Activated naive CD8-positive, alpha-beta T cell treated with anti-CD3 and anti-CD28 coated beads for 36 hours (primary cell): ENCODE data around the gene CACNA1C. TPM values are rescaled to one million over a fixed set of nuclear protein-coding genes. Genes with fewer than 3 reads are reported as not detected.

Experiments
- DNase-seq: peaks from one replicate; pipeline ENCODE4 v3.0.0; 2021
- H3K27ac Mint-ChIP-seq: one replicate; pipeline ENCODE4 v1.8.0; 2022; ENCODE audit warnings: mild to moderate bottlenecking, moderate library complexity, mixed read lengths
- H3K27me3 Mint-ChIP-seq: one replicate; pipeline ENCODE4 v1.8.0; 2022; ENCODE audit warnings: mild to moderate bottlenecking, mixed read lengths
- H3K36me3 Mint-ChIP-seq: one replicate; pipeline ENCODE4 v1.8.0; 2021; ENCODE audit warnings: mild to moderate bottlenecking, mixed read lengths
- H3K4me1 Mint-ChIP-seq: one replicate; pipeline ENCODE4 v1.8.0; 2021; ENCODE audit warnings: mixed read lengths
- H3K4me3 Mint-ChIP-seq: one replicate; pipeline ENCODE4 v1.8.0; 2022; ENCODE audit warnings: mild to moderate bottlenecking, moderate library complexity, mixed read lengths
- H3K9me3 Mint-ChIP-seq: one replicate; pipeline ENCODE4 v1.8.0; 2022; ENCODE audit warnings: mixed read lengths
- total RNA-seq, 2 experiments: library from RNA; stranded (reverse); gene quantifications; one replicate each; pipeline ENCODE4 v1.2.3, GENCODE V29; 2021

The CACNA1C gene
- total RNA-seq, 2 experiments from 2014 or later = 0.02 to 0.14 TPM

- H3K4me3 Mint-ChIP-seq = no peak overlapping the region
- H3K9me3 Mint-ChIP-seq = peaks cover 19% of the 10 kb centered on the region
- no peaks in the 10 kb centered on the region for H3K4me1 Mint-ChIP-seq
- no peak for DNase-seq
- H3K27me3 Mint-ChIP-seq = peaks cover 3% of the 10 kb centered on the region
- peaks cover 3% of the 10 kb centered on the region for H3K36me3 Mint-ChIP-seq
- no peak overlapping the region for H3K27ac Mint-ChIP-seq
These were observed 116.7 kb downstream of the CACNA1C start for GRCh38 chr12:2169489-2169888.

GRCh38 chr12:2169940-2170339 is 117.2 kb downstream of the CACNA1C start:
- peaks cover 3% of the 10 kb centered on the region for H3K27me3 Mint-ChIP-seq
- no peak for DNase-seq
- no peaks in the 10 kb centered on the region for H3K4me1 Mint-ChIP-seq
- H3K9me3 Mint-ChIP-seq = peaks cover 19% of the 10 kb centered on the region
- H3K4me3 Mint-ChIP-seq = no peak overlapping the region
- peaks cover 3% of the 10 kb centered on the region for H3K36me3 Mint-ChIP-seq
- no peak overlapping the region for H3K27ac Mint-ChIP-seq

- Mint-ChIP-seq H3K4me3 (no peak overlapping the region), H3K4me1 (no peaks in the 10 kb centered on the region), H3K9me3 (peaks cover 19% of the 10 kb centered on the region), H3K27ac (no peak overlapping the region), H3K27me3 (peaks cover 3% of the 10 kb centered on the region), H3K36me3 (peaks cover 3% of the 10 kb centered on the region)
- DNase-seq = no peak
These were observed 117.6 kb downstream of the CACNA1C start for GRCh38 chr12:2170376-2170775.

GRCh38 chr12:2171672-2172426 is 119.1 kb downstream of the CACNA1C start:
- Mint-ChIP-seq H3K4me1 (no peaks in the 10 kb centered on the region), H3K27ac (no peak overlapping the region), H3K9me3 (peaks cover 14% of the 10 kb centered on the region), H3K36me3 (peaks cover 3% of the 10 kb centered on the region), H3K27me3 (peaks cover 6% of the 10 kb centered on the region), H3K4me3 (no peak overlapping the region)
- DNase-seq = no peak

GRCh38 chr12:2172491-2173214 is 119.9 kb downstream of the CACNA1C start:
- H3K9me3 Mint-ChIP-seq = peaks cover 8% of the 10 kb centered on the region
- DNase-seq = no peak
- peaks cover 6% of the 10 kb centered on the region for H3K27me3 Mint-ChIP-seq
- H3K4me1 Mint-ChIP-seq = no peaks in the 10 kb centered on the region
- peaks cover 3% of the 10 kb centered on the region for H3K36me3 Mint-ChIP-seq
- H3K4me3 Mint-ChIP-seq = no peak overlapping the region
- no peak overlapping the region for H3K27ac Mint-ChIP-seq

- no peaks in the 10 kb centered on the region for H3K36me3 Mint-ChIP-seq
- DNase-seq = no peak
- H3K27ac Mint-ChIP-seq = no peak overlapping the region
- no peaks in the 10 kb centered on the region for H3K9me3 Mint-ChIP-seq
- H3K27me3 Mint-ChIP-seq = peaks cover 6% of the 10 kb centered on the region
- H3K4me3 Mint-ChIP-seq = no peak overlapping the region
- H3K4me1 Mint-ChIP-seq = no peaks in the 10 kb centered on the region
These were observed 121.2 kb downstream of the CACNA1C start for GRCh38 chr12:2173971-2174370.

- Mint-ChIP-seq H3K9me3 (no peaks in the 10 kb centered on the region), H3K36me3 (no peaks in the 10 kb centered on the region), H3K4me1 (no peaks in the 10 kb centered on the region), H3K4me3 (no peak overlapping the region), H3K27ac (no peak overlapping the region), H3K27me3 (peaks cover 6% of the 10 kb centered on the region)
- DNase-seq = no peak
These were observed 124.2 kb downstream of the CACNA1C start for GRCh38 chr12:2177003-2177402.

- H3K27ac Mint-ChIP-seq = no peak overlapping the region
- no peak overlapping the region for H3K4me3 Mint-ChIP-seq
- H3K36me3 Mint-ChIP-seq = no peaks in the 10 kb centered on the region
- DNase-seq = no peak
- H3K9me3 Mint-ChIP-seq = no peaks in the 10 kb centered on the region
- H3K27me3 Mint-ChIP-seq = peaks cover 6% of the 10 kb centered on the region
- H3K4me1 Mint-ChIP-seq = no peaks in the 10 kb centered on the region
These were observed 125.0 kb downstream of the CACNA1C start for GRCh38 chr12:2177751-2178150.

- peaks cover 3% of the 10 kb centered on the region for H3K27me3 Mint-ChIP-seq
- no peak overlapping the region for H3K27ac Mint-ChIP-seq
- no peak overlapping the region for H3K4me3 Mint-ChIP-seq
- H3K36me3 Mint-ChIP-seq = no peaks in the 10 kb centered on the region
- H3K9me3 Mint-ChIP-seq = no peaks in the 10 kb centered on the region
- H3K4me1 Mint-ChIP-seq = no peaks in the 10 kb centered on the region
- DNase-seq = no peak
These were observed 126.3 kb downstream of the CACNA1C start for GRCh38 chr12:2179058-2179457.

- no peaks in the 10 kb centered on the region for H3K9me3 Mint-ChIP-seq
- no peaks in the 10 kb centered on the region for H3K36me3 Mint-ChIP-seq
- H3K27me3 Mint-ChIP-seq = peaks cover 3% of the 10 kb centered on the region
These were observed 127.4 kb downstream of the CACNA1C start for GRCh38 chr12:2179953-2180736.

GRCh38 chr12:2180737-2181082 is 127.9 kb downstream of the CACNA1C start:
- no peak for DNase-seq
- H3K4me1 Mint-ChIP-seq = peaks cover 3% of the 10 kb centered on the region
- no peaks in the 10 kb centered on the region for H3K9me3 Mint-ChIP-seq
- H3K36me3 Mint-ChIP-seq = no peaks in the 10 kb centered on the region
- H3K4me3 Mint-ChIP-seq = no peak overlapping the region
- peaks cover 3% of the 10 kb centered on the region for H3K27me3 Mint-ChIP-seq
- H3K27ac Mint-ChIP-seq = no peak overlapping the region

More at GRCh38 chr12:2179953-2180736, 127.4 kb downstream of the CACNA1C start:
- no peak overlapping the region for H3K27ac Mint-ChIP-seq
- no peak for DNase-seq
- peaks cover 3% of the 10 kb centered on the region for H3K4me1 Mint-ChIP-seq
- H3K4me3 Mint-ChIP-seq = no peak overlapping the region

- Mint-ChIP-seq H3K36me3 (no peaks in the 10 kb centered on the region), H3K9me3 (no peaks in the 10 kb centered on the region), H3K27ac (no peak overlapping the region), H3K4me3 (no peak overlapping the region), H3K4me1 (peaks cover 3% of the 10 kb centered on the region), H3K27me3 (peaks cover 4% of the 10 kb centered on the region)
- DNase-seq = no peak
These were observed 131.1 kb downstream of the CACNA1C start for GRCh38 chr12:2183556-2184541.

GRCh38 chr12:2185751-2186341 is 133.1 kb downstream of the CACNA1C start:
- Mint-ChIP-seq H3K27ac (no peak overlapping the region), H3K4me1 (peaks cover 3% of the 10 kb centered on the region), H3K9me3 (no peaks in the 10 kb centered on the region), H3K27me3 (peaks cover 4% of the 10 kb centered on the region), H3K4me3 (no peak overlapping the region), H3K36me3 (no peaks in the 10 kb centered on the region)
- no peak for DNase-seq
